ENCODE measurements around the gene EFHC1. TPM values are rescaled to one million over a fixed set of nuclear protein-coding genes. Genes with fewer than 3 reads are reported as not detected.

The EFHC1 gene
- total RNA-seq, 1 donor from 2014 or later, result 14.1 TPM

GRCh38 chr6:52547647-52548352 is 127.7 kb downstream of the EFHC1 start:
- Histone ChIP-seq H3K36me3 (ENCODE audit: control insufficient read depth in 3 of 3, insufficient read depth in 3 of 3, low read length in 3 of 3) (no peaks in the 10 kb centered on the region), H3K27me3 (ENCODE audit: control insufficient read depth in 3 of 3, insufficient read depth in 3 of 3, low read length in 3 of 3) (peaks cover 0 to 2% (median 0%) of the 10 kb centered on the region in 3 donors), H3K9me3 (ENCODE audit: control insufficient read depth in 3 of 3, low read length in 3 of 3) (no peaks in the 10 kb centered on the region), H3K4me3 (ENCODE audit: low read length in 3 of 3) (no peak overlapping the region), H3K27ac (ENCODE audit: low read depth, low read length) (no peak overlapping the region), H3K4me1 (ENCODE audit: control insufficient read depth in 3 of 3, insufficient read depth in 3 of 3, low read length in 3 of 3) (peaks cover 33 to 54% (median 35%) of the 10 kb centered on the region in 3 donors), H3K9ac (ENCODE audit: low read depth in 1 of 3, low read length in 3 of 3) (no peak overlapping the region)

DNA sequence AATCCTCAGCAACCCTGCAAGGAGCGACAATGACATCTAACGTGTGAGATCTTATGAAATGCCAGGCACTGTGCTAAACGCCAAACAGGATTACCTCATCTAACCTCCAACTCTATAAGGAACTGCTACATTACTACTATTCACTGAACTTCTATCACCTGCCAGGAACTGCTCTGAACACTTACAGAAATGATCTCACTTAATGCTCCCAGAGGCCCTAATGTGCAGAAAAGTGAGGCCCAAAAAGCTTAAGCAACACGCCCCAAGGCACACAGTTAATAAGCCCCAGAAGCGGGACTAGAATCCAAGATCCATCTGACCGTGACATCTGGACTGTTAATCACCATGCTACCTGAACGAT is 128.2 kb downstream of the EFHC1 start:
- Histone ChIP-seq H3K36me3 (ENCODE audit: control insufficient read depth in 3 of 3, insufficient read depth in 3 of 3, low read length in 3 of 3) (no peaks in the 10 kb centered on the region), H3K27me3 (ENCODE audit: control insufficient read depth in 3 of 3, insufficient read depth in 3 of 3, low read length in 3 of 3) (peaks cover 0 to 2% (median 0%) of the 10 kb centered on the region in 3 donors), H3K9me3 (ENCODE audit: control insufficient read depth in 3 of 3, low read length in 3 of 3) (no peaks in the 10 kb centered on the region), H3K4me3 (ENCODE audit: low read length in 3 of 3) (no peak overlapping the region), H3K9ac (ENCODE audit: low read depth in 1 of 3, low read length in 3 of 3) (no peak overlapping the region), H3K4me1 (ENCODE audit: control insufficient read depth in 3 of 3, insufficient read depth in 3 of 3, low read length in 3 of 3) (peaks cover 33 to 54% (median 35%) of the 10 kb centered on the region in 3 donors), H3K27ac (ENCODE audit: low read depth, low read length) (no peak overlapping the region)

DNA sequence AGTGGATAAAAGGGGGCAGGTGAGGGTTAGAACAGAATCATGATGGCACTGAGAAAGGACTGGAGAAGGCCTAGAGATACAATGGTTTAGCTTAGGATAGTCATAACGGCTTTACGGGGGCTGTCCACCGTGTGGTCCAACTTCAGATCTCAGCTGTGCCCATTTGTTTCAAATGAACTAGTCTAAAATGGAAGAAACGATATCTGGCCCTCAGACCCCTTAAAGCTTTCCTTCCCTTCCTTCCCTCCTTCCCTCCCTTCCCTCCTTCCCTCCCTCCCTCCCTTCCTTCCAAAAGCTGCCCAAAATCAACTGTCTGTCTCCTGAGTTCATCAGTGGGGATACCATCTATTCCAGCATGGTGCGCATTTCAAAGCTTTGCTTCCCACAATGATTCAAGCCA is 128.9 kb downstream of the EFHC1 start:
- Histone ChIP-seq H3K4me1 (ENCODE audit: control insufficient read depth in 3 of 3, insufficient read depth in 3 of 3, low read length in 3 of 3) (peaks cover 33 to 49% (median 35%) of the 10 kb centered on the region in 3 donors), H3K27ac (ENCODE audit: low read depth, low read length) (no peak overlapping the region), H3K9me3 (ENCODE audit: control insufficient read depth in 3 of 3, low read length in 3 of 3) (no peaks in the 10 kb centered on the region), H3K4me3 (ENCODE audit: low read length in 3 of 3) (no peak overlapping the region), H3K9ac (ENCODE audit: low read depth in 1 of 3, low read length in 3 of 3) (no peak overlapping the region), H3K27me3 (ENCODE audit: control insufficient read depth in 3 of 3, insufficient read depth in 3 of 3, low read length in 3 of 3) (peaks cover 0 to 2% (median 0%) of the 10 kb centered on the region in 3 donors), H3K36me3 (ENCODE audit: control insufficient read depth in 3 of 3, insufficient read depth in 3 of 3, low read length in 3 of 3) (no peaks in the 10 kb centered on the region)

DNA sequence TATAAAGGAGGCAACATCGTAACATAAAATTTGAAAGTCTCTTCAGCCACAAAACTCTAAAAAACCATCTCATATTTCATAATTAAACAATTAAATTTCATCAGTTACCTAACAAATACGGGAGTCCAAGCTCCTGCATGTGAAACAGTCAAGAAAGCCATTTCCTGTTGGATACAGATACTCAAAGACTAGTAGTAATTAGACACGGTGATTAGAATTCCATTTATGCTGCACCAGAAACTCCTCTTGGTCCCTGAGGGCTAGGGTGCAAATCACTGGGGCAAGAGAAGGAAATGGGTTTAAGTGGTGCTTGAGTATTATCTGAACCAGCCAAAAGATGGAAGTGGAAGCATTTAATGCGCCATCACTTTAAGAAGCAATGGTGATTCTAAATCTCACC is 129.3 kb downstream of the EFHC1 start:
- peaks cover 0 to 2% (median 0%) of the 10 kb centered on the region in 3 donors for H3K27me3 ChIP-seq (ENCODE audit: control insufficient read depth in 3 of 3, insufficient read depth in 3 of 3, low read length in 3 of 3)
- H3K27ac ChIP-seq (ENCODE audit: low read depth, low read length), result no peak overlapping the region
- H3K36me3 ChIP-seq (ENCODE audit: control insufficient read depth in 3 of 3, insufficient read depth in 3 of 3, low read length in 3 of 3), result no peaks in the 10 kb centered on the region
- no peaks in the 10 kb centered on the region for H3K9me3 ChIP-seq (ENCODE audit: control insufficient read depth in 3 of 3, low read length in 3 of 3)
- H3K9ac ChIP-seq (ENCODE audit: low read depth in 1 of 3, low read length in 3 of 3), result no peak overlapping the region
- H3K4me3 ChIP-seq (ENCODE audit: low read length in 3 of 3), result no peak overlapping the region
- H3K4me1 ChIP-seq (ENCODE audit: control insufficient read depth in 3 of 3, insufficient read depth in 3 of 3, low read length in 3 of 3), result peaks cover 33 to 45% (median 35%) of the 10 kb centered on the region in 3 donors

- Histone ChIP-seq H3K9me3 (ENCODE audit: control insufficient read depth in 3 of 3, low read length in 3 of 3) (no peaks in the 10 kb centered on the region), H3K9ac (ENCODE audit: low read depth in 1 of 3, low read length in 3 of 3) (no peak overlapping the region), H3K4me1 (ENCODE audit: control insufficient read depth in 3 of 3, insufficient read depth in 3 of 3, low read length in 3 of 3) (peaks cover 33 to 38% (median 33%) of the 10 kb centered on the region in 3 donors), H3K36me3 (ENCODE audit: control insufficient read depth in 3 of 3, insufficient read depth in 3 of 3, low read length in 3 of 3) (no peaks in the 10 kb centered on the region), H3K27me3 (ENCODE audit: control insufficient read depth in 3 of 3, insufficient read depth in 3 of 3, low read length in 3 of 3) (peaks cover 0 to 2% (median 0%) of the 10 kb centered on the region in 3 donors), H3K27ac (ENCODE audit: low read depth, low read length) (no peak overlapping the region), H3K4me3 (ENCODE audit: low read length in 3 of 3) (no peak overlapping the region)
Observed at GRCh38 chr6:52550014-52550575, 130.0 kb downstream of the EFHC1 start.

GRCh38 chr6:52550870-52551269 is 130.7 kb downstream of the EFHC1 start:
- Histone ChIP-seq H3K9me3 (ENCODE audit: control insufficient read depth in 3 of 3, low read length in 3 of 3) (no peaks in the 10 kb centered on the region), H3K9ac (ENCODE audit: low read depth in 1 of 3, low read length in 3 of 3) (no peak overlapping the region), H3K27me3 (ENCODE audit: control insufficient read depth in 3 of 3, insufficient read depth in 3 of 3, low read length in 3 of 3) (peaks cover 0 to 2% (median 0%) of the 10 kb centered on the region in 3 donors), H3K4me1 (ENCODE audit: control insufficient read depth in 3 of 3, insufficient read depth in 3 of 3, low read length in 3 of 3) (peaks cover 28 to 33% (median 33%) of the 10 kb centered on the region in 3 donors), H3K27ac (ENCODE audit: low read depth, low read length) (no peak overlapping the region), H3K4me3 (ENCODE audit: low read length in 3 of 3) (peak overlapping the region; percentile 3 to 42 (median 33)), H3K36me3 (ENCODE audit: control insufficient read depth in 3 of 3, insufficient read depth in 3 of 3, low read length in 3 of 3) (no peaks in the 10 kb centered on the region)

- Histone ChIP-seq H3K9me3 (ENCODE audit: control insufficient read depth in 3 of 3, low read length in 3 of 3) (no peaks in the 10 kb centered on the region), H3K4me3 (ENCODE audit: low read length in 3 of 3) (peak overlapping the region; percentile 19 to 42 (median 33)), H3K4me1 (ENCODE audit: control insufficient read depth in 3 of 3, insufficient read depth in 3 of 3, low read length in 3 of 3) (peaks cover 28 to 33% (median 33%) of the 10 kb centered on the region in 3 donors), H3K9ac (ENCODE audit: low read depth in 1 of 3, low read length in 3 of 3) (peak overlapping the region; percentile 25 to 55 (median 34)), H3K27me3 (ENCODE audit: control insufficient read depth in 3 of 3, insufficient read depth in 3 of 3, low read length in 3 of 3) (peaks cover 0 to 2% (median 0%) of the 10 kb centered on the region in 3 donors), H3K36me3 (ENCODE audit: control insufficient read depth in 3 of 3, insufficient read depth in 3 of 3, low read length in 3 of 3) (no peaks in the 10 kb centered on the region), H3K27ac (ENCODE audit: low read depth, low read length) (peak overlapping the region; percentile 33)
Observed at GRCh38 chr6:52551483-52552277, 131.5 kb downstream of the EFHC1 start.

GRCh38 chr6:52552278-52552643 is 132.1 kb downstream of the EFHC1 start:
- Histone ChIP-seq H3K4me3 (ENCODE audit: low read length in 3 of 3) (peak overlapping the region in 2 of 3 donors; percentile 19 to 33), H3K9ac (ENCODE audit: low read depth in 1 of 3, low read length in 3 of 3) (peak overlapping the region; percentile 25 to 55 (median 34)), H3K27me3 (ENCODE audit: control insufficient read depth in 3 of 3, insufficient read depth in 3 of 3, low read length in 3 of 3) (peaks cover 0 to 2% (median 0%) of the 10 kb centered on the region in 3 donors), H3K27ac (ENCODE audit: low read depth, low read length) (peak overlapping the region; percentile 33), H3K9me3 (ENCODE audit: control insufficient read depth in 3 of 3, low read length in 3 of 3) (no peaks in the 10 kb centered on the region), H3K4me1 (ENCODE audit: control insufficient read depth in 3 of 3, insufficient read depth in 3 of 3, low read length in 3 of 3) (peaks cover 28 to 33% (median 32%) of the 10 kb centered on the region in 3 donors), H3K36me3 (ENCODE audit: control insufficient read depth in 3 of 3, insufficient read depth in 3 of 3, low read length in 3 of 3) (no peaks in the 10 kb centered on the region)

GRCh38 chr6:52553158-52553557 is 133.0 kb downstream of the EFHC1 start:
- Histone ChIP-seq H3K9me3 (ENCODE audit: control insufficient read depth in 3 of 3, low read length in 3 of 3) (no peaks in the 10 kb centered on the region), H3K4me1 (ENCODE audit: control insufficient read depth in 3 of 3, insufficient read depth in 3 of 3, low read length in 3 of 3) (peaks cover 27 to 35% (median 32%) of the 10 kb centered on the region in 3 donors), H3K9ac (ENCODE audit: low read depth in 1 of 3, low read length in 3 of 3) (no peak overlapping the region), H3K36me3 (ENCODE audit: control insufficient read depth in 3 of 3, insufficient read depth in 3 of 3, low read length in 3 of 3) (no peaks in the 10 kb centered on the region), H3K27me3 (ENCODE audit: control insufficient read depth in 3 of 3, insufficient read depth in 3 of 3, low read length in 3 of 3) (no peaks in the 10 kb centered on the region), H3K4me3 (ENCODE audit: low read length in 3 of 3) (no peak overlapping the region), H3K27ac (ENCODE audit: low read depth, low read length) (no peak overlapping the region)
